GM21576 (cell line): Measurements from ENCODE around the gene B4GALT2.
A peak's percentile ranks its signal among the peaks of the same experiment; 100 is the strongest.

Experiments used
- ATAC-seq: cut with Tn5 transposase; IDR thresholded peaks from one replicate; pipeline ENCODE4 v1.9.1; 2021; ENCODE audit warnings: mild to moderate bottlenecking, moderate library complexity; ENCODE audit not compliant: unreplicated experiment

The B4GALT2 gene

DNA sequence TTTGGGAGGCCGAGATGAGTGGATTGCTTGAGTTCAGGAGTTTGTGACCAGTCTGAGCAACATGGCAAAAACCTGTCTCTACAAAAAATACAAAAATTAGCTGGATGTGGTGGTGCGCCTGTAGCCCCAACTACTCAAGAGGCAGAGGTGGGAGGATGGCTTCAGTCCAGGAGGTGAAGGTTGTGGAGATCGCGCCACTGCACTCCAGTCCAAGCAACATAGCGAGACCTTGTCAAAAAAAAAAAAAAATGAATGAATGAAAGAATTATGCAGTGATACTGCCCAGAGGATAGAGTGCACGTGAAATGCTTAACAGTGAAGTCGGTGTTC is 9.6 kb upstream of the B4GALT2 start:
- ATAC-seq, result no peak

DNA sequence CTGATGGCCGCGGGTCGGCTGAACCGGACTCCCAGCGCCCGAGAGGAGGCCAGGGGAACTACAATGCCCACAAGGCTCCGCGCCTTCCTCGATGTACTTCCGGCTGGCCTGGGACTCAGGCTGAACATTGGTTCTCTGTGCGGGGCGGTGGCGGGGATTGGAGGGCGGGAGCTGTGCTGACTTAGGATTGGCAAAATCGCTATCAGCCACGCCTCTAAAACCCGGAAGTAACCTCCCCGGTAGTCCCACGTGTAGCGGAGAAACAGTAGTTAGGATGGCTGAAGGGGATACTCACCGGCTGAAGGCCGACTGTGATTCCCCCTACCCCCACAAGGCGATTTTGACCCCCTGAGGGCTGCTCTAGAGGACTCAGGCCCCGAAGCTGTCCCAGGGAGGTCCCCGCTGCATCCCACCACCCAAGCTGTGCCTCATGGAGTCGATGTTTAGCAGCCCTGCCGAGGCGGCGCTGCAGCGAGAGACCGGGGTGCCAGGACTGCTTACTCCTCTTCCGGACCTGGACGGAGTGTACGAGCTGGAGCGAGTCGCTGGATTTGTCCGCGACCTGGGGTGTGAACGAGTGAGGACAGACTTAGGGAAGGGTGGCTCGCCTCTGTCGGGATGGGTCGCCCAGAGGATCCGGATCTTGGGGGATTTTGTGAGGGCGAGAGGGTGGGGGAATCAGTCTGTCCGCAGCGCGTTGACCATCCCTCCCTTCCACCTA is 9.1 kb upstream of the B4GALT2 start, which contains the start of gene DPH2:
Gene DPH2, plus strand, starts transcription at position 265 of the 721 bp plus-strand sequence. Its CDS starts 166 bp downstream, at position 431.
- ATAC-seq, result peak; percentile 80

- no peak for ATAC-seq
Observed at GRCh38 chr1:43970502-43970901, 8.5 kb upstream of the B4GALT2 start.

GRCh38 chr1:43970911-43971310 is 8.1 kb upstream of the B4GALT2 start:
- ATAC-seq, result no peak

DNA sequence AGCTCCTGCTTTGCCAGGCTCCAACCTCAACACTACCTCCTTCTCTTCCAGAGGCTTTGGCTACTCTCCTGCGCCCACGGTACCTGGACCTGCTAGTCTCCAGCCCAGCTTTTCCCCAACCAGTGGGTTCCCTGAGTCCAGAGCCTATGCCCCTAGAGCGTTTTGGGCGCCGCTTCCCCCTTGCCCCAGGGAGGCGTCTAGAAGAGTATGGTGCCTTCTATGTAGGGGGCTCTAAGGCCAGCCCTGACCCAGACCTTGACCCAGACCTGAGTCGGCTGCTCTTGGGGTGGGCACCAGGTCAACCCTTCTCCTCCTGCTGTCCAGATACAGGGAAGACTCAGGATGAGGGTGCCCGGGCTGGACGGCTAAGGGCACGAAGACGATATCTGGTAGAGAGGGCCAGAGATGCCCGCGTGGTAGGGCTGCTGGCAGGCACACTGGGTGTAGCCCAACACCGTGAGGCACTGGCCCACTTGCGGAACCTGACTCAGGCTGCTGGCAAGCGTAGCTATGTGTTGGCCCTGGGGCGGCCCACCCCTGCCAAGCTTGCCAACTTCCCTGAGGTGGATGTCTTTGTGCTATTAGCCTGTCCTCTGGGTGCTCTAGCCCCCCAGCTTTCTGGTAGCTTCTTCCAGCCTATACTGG is 7.6 kb upstream of the B4GALT2 start:
- no peak for ATAC-seq

DNA sequence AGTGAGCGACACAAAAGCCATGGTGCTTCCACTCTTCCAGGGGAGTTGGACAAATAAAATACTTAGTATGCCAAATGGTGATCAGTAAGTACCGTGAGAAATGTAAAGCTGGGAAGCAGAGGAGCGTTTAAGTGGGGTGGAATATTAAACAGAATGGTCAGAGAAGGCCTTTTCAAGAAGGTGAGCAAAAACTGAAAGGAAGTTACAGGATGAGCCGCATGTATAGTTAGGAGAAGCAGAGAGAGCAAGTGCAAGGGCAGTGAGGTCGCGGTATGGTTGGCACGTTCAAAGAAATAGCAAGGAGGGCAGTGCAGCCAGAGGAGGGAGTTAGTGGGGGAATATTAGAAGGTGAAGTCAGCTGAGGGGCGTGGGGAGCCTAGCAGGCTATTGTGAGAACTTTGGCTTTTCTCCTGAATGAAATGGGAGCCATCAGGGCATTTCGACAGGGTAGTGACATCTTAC is 5.0 kb upstream of the B4GALT2 start:
- ATAC-seq, result no peak

DNA sequence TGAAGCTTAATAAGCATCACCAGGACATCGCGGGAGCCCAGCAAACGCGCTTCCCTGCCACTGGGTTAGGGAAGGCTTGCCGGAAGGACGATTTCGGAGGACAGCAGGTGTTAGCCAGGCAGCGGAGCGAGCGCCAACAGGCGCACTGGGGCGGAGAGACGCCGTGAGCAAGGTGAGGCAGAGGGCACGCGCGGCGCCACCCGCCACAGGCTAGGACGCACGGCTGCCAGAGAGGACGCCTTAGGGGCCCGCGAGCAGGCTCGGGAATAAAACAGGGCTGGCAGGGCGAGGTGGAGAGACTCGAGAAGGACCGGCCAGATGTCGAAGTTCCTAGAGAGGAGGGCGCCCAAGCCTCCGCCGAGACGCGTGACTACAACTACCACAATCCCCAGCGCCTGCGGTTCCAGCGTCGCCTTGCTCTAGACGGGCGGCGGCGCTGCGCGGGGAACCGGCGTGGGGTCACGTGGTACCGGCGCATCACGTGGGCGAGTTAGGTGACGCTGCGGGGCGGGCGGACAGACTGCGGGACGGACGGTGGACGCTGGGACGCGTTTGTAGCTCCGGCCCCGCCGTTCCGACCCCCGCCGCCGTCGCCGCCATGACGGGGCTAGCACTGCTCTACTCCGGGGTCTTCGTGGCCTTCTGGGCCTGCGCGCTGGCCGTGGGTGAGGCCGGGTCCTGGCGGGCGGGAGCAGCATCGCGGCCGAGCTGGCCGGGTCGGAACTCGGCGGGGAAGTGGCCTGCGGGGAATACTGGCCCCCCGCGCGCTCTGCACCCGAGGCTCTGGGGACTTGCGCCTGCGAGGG is 4.4 kb upstream of the B4GALT2 start, which contains the start of gene ATP6V0B:
Gene ATP6V0B, plus strand, starts transcription at position 518 of the 806 bp plus-strand sequence. Its CDS starts 81 bp downstream, at position 599.
- ATAC-seq, result peak; percentile 59

DNA sequence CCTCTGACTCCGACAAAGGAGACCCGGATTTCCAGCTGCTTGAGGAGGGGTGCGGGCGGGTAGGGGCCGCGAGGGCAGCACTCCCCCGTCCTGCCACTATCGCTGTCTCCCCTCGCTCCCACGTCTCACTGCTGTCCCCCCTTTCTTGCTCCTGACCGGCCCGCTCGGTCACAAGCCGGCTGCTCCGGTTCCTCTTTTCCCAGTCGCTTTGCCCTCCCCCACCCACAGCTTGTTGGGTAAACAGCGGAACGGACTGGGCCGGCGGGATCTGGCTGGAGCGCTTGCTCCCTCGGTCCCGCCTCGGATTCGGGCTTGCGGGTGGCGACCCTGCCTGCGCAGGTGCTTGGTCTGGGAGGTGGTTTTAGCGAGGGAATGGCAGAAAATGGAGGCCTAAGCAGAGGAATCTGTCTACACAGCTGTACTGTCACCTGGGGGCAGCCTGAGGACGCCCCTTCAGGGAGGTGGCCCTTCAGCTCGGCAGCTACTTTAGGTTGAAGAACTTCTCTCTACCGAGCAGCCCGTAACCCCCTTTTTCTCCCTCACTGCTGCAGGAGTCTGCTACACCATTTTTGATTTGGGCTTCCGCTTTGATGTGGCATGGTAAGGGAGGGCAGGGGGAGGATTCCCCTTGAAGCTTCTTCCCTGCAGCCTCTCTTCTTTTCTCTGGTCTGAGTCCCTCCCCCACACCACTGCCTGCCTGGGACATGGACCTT is 3.6 kb upstream of the B4GALT2 start:
- ATAC-seq, result no peak

- ATAC-seq, result no peak
Observed at GRCh38 chr1:43976045-43976444, 3.0 kb upstream of the B4GALT2 start.

- ATAC-seq, result no peak
Observed at GRCh38 chr1:43976890-43977289, 2.1 kb upstream of the B4GALT2 start.

DNA sequence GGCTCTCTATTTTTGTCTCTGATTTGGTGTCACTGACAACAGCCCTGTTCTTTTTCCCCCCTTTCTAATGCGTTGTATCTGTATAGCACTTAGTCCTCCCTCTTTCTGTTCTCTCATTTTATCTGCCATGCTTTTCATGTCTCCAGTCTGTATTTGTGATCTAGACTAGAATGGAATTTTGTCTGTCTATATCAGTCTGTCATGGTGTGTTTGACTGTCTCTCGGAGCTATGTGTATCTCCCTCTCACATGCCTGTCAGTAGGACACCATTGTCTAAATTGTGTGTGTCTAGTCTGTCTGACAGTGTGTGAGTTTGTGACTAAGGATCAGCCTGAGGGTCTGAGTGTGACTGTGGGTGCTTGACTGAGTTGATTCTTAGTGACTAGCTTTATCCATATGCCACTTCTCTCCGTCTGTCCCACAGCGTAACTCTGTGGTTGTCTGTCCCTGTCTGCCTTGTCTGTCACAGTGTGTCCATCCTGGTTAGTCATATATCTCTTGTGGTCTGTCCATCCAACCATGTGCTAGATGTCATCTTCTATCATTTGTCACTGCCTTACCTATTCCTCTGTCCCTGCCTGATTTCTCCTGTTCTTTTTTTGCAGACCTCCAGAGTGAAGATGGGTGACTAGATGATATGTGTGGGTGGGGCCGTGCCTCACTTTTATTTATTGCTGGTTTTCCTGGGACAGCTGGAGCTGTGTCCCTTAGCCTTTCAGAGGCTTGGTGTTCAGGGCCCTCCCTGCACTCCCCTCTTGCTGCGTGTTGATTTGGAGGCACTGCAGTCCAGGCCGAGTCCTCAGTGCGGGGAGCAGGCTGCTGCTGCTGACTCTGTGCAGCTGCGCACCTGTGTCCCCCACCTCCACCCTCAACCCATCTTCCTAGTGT is 1.4 kb upstream of the B4GALT2 start:
- ATAC-seq, result no peak

- ATAC-seq, result no peak
Observed at GRCh38 chr1:43978264-43978550, 803 bp upstream of the B4GALT2 start.

DNA sequence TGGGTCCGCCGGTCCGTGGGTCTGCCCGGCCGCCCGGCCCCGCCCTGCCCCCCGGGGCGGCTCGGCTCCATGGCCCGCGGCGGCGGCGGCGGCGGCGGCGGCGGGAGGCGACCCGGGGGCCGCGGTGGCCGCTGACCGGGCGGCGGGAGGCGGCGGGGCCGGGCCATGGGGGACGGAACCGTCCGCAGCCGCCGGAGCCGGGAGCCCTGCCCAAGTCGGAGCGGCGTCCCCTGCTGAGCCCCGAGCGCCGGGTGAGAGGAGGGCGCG is 184 bp downstream of the B4GALT2 start:
- ATAC-seq, result no peak

- ATAC-seq, result no peak
Observed at GRCh38 chr1:43979528-43980254, 681 bp downstream of the B4GALT2 start.

DNA sequence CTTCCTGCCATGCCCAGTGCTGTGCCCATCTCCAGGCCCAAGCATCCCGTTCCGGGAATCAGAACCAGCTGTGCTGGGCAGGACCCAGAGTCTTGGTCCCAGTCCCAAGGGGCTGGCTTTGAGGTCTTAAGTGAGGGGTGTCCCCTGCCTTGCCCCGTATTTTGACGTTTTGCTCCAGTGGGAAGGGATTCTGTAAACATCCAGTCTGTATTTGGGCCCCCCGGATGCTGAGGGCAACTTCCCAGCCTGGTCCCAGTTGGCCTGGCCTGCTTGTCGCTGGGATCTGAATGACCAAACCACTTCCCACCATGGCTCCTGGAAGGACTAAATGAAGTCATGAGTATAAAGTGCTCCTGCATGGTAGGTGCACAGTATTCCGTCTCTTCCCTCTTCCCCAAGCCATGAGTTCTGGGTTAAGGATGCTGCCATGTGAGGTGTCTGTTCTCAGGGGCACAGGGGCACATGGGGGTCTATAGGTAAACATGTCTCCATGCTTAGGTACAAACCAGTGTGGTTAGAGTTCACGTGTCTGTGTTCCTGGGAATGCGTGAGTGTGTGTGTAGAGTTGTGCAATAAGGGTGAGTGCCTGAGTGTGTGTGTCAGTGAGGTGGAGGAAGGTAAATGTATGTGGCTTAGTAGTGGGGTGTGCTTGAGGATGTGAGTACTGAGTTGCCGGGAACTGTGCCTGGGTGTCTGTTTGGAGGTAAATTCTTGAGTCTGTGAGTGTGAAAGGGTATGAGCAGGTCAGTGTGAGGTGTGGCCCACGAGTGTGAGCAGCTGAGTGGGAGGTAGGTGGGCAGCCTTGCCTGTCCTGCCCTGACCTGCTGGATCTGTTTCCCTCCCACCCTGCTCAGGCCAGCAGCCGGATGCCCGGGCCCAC is 1.5 kb downstream of the B4GALT2 start:
- no peak for ATAC-seq

GRCh38 chr1:43981135-43981491 is 2.1 kb downstream of the B4GALT2 start:
- no peak for ATAC-seq

GRCh38 chr1:43981636-43982035 is 2.6 kb downstream of the B4GALT2 start:
- ATAC-seq, result no peak

- ATAC-seq, result no peak
Observed at GRCh38 chr1:43982241-43982640, 3.2 kb downstream of the B4GALT2 start.

- ATAC-seq, result no peak
Observed at GRCh38 chr1:43982808-43983207, 3.8 kb downstream of the B4GALT2 start.
